Mesendoderm (in vitro differentiated cells): ENCODE measurements around the gene GDAP2.

Experiments
- DNase-seq: peaks from one replicate; pipeline ENCODE4 v3.0.0; 2013
- H2AK5ac ChIP-seq: 2 replicates; pipeline ENCODE4 v1.6.1; 2013; ENCODE audit warnings: low read length, inconsistent platforms
- H2BK120ac ChIP-seq: 2 replicates; pipeline ENCODE4 v1.6.1; 2013; ENCODE audit warnings: low read depth, mild to moderate bottlenecking, low read length, moderate library complexity, mixed read lengths
- H2BK15ac ChIP-seq: replicated peaks from 2 replicates; pipeline ENCODE4 v1.6.1; 2013; ENCODE audit warnings: low read depth, mild to moderate bottlenecking, moderate library complexity
- H2BK5ac ChIP-seq: 2 replicates; pipeline ENCODE4 v1.6.1; 2013; ENCODE audit warnings: low read length, inconsistent platforms
- H3K18ac ChIP-seq: 2 replicates; pipeline ENCODE4 v1.6.1; 2013; ENCODE audit warnings: mild to moderate bottlenecking, low read length, mixed read lengths
- H3K23ac ChIP-seq: one replicate; pipeline ENCODE4 v1.6.1; 2013; ENCODE audit warnings: low read length
- H3K27ac ChIP-seq: 2 replicates; pipeline ENCODE4 v1.5.1; 2013; ENCODE audit warnings: low read depth, mild to moderate bottlenecking, inconsistent platforms, low read length, moderate library complexity
- H3K27me3 ChIP-seq: 2 replicates; pipeline ENCODE4 v1.6.1; 2013; ENCODE audit warnings: low read length, control low read depth, mild to moderate bottlenecking, inconsistent platforms; ENCODE audit not compliant: insufficient read depth, poor library complexity
- H3K36me3 ChIP-seq: 2 replicates; pipeline ENCODE4 v1.6.1; 2013; ENCODE audit warnings: low read length, inconsistent platforms; ENCODE audit not compliant: control insufficient read depth, insufficient read depth
- H3K4ac ChIP-seq: one replicate; pipeline ENCODE4 v1.6.1; 2013; ENCODE audit warnings: low read depth, mild to moderate bottlenecking, low read length, moderate library complexity
- H3K4me1 ChIP-seq: 2 replicates; pipeline ENCODE4 v1.6.1; 2013; ENCODE audit warnings: low read depth, low read length, inconsistent platforms; ENCODE audit not compliant: control insufficient read depth
- H3K4me2 ChIP-seq: 2 replicates; pipeline ENCODE4 v1.6.1; 2013; ENCODE audit warnings: low read length
- H3K4me3 ChIP-seq: 2 replicates; pipeline ENCODE4 v1.5.1; 2013; ENCODE audit warnings: mild to moderate bottlenecking, low read length
- H3K56ac ChIP-seq: one replicate; pipeline ENCODE4 v1.6.1; 2013; ENCODE audit warnings: low read length
- H3K79me1 ChIP-seq: 2 replicates; pipeline ENCODE4 v1.6.1; 2013; ENCODE audit warnings: low read length, inconsistent platforms
- H3K79me2 ChIP-seq: 2 replicates; pipeline ENCODE4 v1.6.1; 2013; ENCODE audit warnings: mild to moderate bottlenecking, low read length; ENCODE audit not compliant: control insufficient read depth, insufficient read depth
- H3K9ac ChIP-seq: 2 replicates; pipeline ENCODE4 v1.6.1; 2013; ENCODE audit warnings: low read length, inconsistent platforms
- H4K5ac ChIP-seq: one replicate; pipeline ENCODE4 v1.6.1; 2013; ENCODE audit warnings: low read length
- H4K8ac ChIP-seq: one replicate; pipeline ENCODE4 v1.6.1; 2013; ENCODE audit warnings: low read depth, mild to moderate bottlenecking, control low read depth, low read length, moderate library complexity
- WGBS: extraction: QIAGEN DNeasy Blood & Tissue Kit; methylation state at CpG from one replicate; pipeline ENCODE4 v1.1.7; 2013; ENCODE audit warnings: low lambda C conversion rate, missing lambda C conversion rate; ENCODE audit not compliant: insufficient coverage; ENCODE audit errors: extremely low coverage; 5-methylcytosine and 5-hydroxymethylcytosine counted together

GDAP2 gene

DNA sequence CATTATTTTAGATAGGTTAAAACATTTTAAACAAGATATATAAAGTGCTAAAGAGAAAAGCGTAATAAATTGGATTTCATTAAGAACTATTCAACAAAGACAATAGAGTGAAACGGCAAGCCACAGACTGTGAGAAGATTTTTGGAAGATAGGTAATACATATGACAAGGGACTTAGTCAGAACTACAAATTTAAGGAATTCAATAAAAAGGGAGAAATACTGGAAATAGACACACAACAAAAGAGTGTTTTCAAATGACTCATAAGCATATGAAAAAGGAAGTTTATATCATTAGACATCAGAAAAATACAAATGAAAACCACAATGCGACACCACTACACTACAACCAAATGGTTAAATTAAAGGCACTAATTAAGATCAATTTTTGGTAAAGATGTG, 90.5 kb downstream of the GDAP2 start:
- no peak overlapping the region for H3K56ac ChIP-seq
- H3K18ac ChIP-seq: no peak overlapping the region
- no peaks in the 10 kb centered on the region for H3K36me3 ChIP-seq
- H3K4me2 ChIP-seq: no peak overlapping the region
- WGBS: no CpG with 5 or more reads among the region's 3 CpGs
- no peak overlapping the region for H4K5ac ChIP-seq
- peaks cover 3% of the 10 kb centered on the region for H3K4me1 ChIP-seq
- no peak overlapping the region for H3K4ac ChIP-seq
- H3K4me3 ChIP-seq: no peak overlapping the region
- H4K8ac ChIP-seq: no peak overlapping the region
- H3K27ac ChIP-seq: no peak overlapping the region
- no peaks in the 10 kb centered on the region for H3K79me2 ChIP-seq
- no peak overlapping the region for H2BK15ac ChIP-seq
- H3K27me3 ChIP-seq: no peaks in the 10 kb centered on the region
- H3K9ac ChIP-seq: no peak overlapping the region
- H3K79me1 ChIP-seq: no peaks in the 10 kb centered on the region
- no peak overlapping the region for H2BK5ac ChIP-seq
- H2BK120ac ChIP-seq: no peak overlapping the region
- DNase-seq: no peak
- H2AK5ac ChIP-seq: no peak overlapping the region
- no peak overlapping the region for H3K23ac ChIP-seq

DNA sequence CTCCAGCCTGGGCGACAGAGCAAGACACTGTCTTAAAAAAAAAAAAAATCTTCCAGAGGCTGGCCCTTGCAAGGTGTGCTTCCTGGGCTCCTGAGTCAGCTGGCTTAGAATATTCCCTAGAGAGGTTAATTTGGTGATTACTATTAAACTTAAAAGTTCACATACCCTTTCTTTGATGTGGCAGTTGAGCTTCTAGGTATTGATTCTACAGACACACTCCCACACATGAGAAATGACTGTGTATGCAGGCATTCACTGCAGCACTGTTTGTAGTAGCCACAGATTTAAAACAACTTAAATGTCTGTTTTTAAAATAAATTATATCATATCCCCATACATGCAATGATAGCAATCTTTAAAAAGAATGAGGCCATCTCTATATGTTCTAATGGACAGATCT, 93.4 kb downstream of the GDAP2 start:
- no peak overlapping the region for H2BK120ac ChIP-seq
- no peak for DNase-seq
- H3K4me2 ChIP-seq: no peak overlapping the region
- no peaks in the 10 kb centered on the region for H3K36me3 ChIP-seq
- no peaks in the 10 kb centered on the region for H3K79me1 ChIP-seq
- WGBS: no CpG with 5 or more reads among the region's 1 CpG
- H3K23ac ChIP-seq: no peak overlapping the region
- H3K4me1 ChIP-seq: no peaks in the 10 kb centered on the region
- no peaks in the 10 kb centered on the region for H3K27me3 ChIP-seq
- H3K79me2 ChIP-seq: no peaks in the 10 kb centered on the region
- H3K56ac ChIP-seq: no peak overlapping the region
- H2BK15ac ChIP-seq: no peak overlapping the region
- no peak overlapping the region for H3K18ac ChIP-seq
- H2BK5ac ChIP-seq: no peak overlapping the region
- H3K4ac ChIP-seq: no peak overlapping the region
- no peak overlapping the region for H2AK5ac ChIP-seq
- H3K27ac ChIP-seq: no peak overlapping the region
- no peak overlapping the region for H4K5ac ChIP-seq
- H3K4me3 ChIP-seq: no peak overlapping the region
- H3K9ac ChIP-seq: no peak overlapping the region
- no peak overlapping the region for H4K8ac ChIP-seq

DNA sequence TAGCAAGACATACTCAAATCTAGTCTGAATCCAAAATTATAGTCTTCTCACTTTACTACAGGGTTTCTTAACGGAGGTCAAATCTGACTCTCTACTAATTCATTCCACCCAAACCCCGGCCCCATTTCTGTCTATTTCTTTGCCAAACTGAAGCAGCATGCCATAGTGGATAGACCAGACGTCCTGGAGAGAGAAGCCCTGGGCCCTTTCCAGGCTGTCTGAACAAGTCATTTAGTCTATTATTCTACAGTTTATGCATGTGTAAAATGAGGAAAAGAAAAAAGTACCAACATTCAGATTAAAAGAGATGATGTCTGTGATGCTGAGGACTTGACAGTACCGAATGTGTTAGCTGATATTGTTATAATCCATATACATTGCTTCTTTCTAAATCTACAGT, 95.0 kb downstream of the GDAP2 start:
- Histone ChIP-seq H2AK5ac (no peak overlapping the region), H3K36me3 (no peaks in the 10 kb centered on the region), H4K5ac (no peak overlapping the region), H3K79me1 (no peaks in the 10 kb centered on the region), H2BK120ac (no peak overlapping the region), H2BK5ac (no peak overlapping the region), H3K27ac (no peak overlapping the region), H4K8ac (no peak overlapping the region), H3K18ac (no peak overlapping the region), H3K9ac (no peak overlapping the region), H3K4me1 (no peaks in the 10 kb centered on the region), H2BK15ac (no peak overlapping the region), H3K23ac (no peak overlapping the region), H3K4ac (no peak overlapping the region), H3K27me3 (no peaks in the 10 kb centered on the region), H3K4me3 (no peak overlapping the region), H3K79me2 (no peaks in the 10 kb centered on the region), H3K56ac (no peak overlapping the region), H3K4me2 (no peak overlapping the region)
- DNase-seq: no peak
- WGBS: no CpG with 5 or more reads among the region's 4 CpGs

DNA sequence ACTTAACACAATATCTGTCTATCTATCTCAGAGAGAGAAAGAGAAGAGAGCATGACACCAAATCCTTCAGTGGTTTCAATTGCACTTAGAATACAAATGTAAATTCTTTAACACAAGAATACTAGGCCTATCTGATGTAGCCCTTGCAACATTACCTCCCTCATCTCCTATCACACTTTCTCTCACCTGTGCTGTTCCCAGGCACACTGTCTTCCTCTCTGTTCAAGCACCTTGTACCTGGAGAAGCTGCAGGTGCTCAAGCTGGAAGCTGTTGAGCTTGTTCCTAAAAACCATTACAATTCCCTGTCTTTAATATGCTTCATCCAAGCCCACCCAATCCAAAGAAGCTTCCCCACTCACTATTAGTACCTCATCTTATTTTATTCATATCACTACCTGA, 97.0 kb downstream of the GDAP2 start:
- H2BK120ac ChIP-seq: no peak overlapping the region
- no peak overlapping the region for H3K4me2 ChIP-seq
- no peak overlapping the region for H2BK5ac ChIP-seq
- DNase-seq: no peak
- H3K18ac ChIP-seq: no peak overlapping the region
- no peaks in the 10 kb centered on the region for H3K4me1 ChIP-seq
- no peaks in the 10 kb centered on the region for H3K79me1 ChIP-seq
- H3K27ac ChIP-seq: no peak overlapping the region
- H4K8ac ChIP-seq: no peak overlapping the region
- no peaks in the 10 kb centered on the region for H3K36me3 ChIP-seq
- no peaks in the 10 kb centered on the region for H3K27me3 ChIP-seq
- no peak overlapping the region for H3K56ac ChIP-seq
- H2AK5ac ChIP-seq: no peak overlapping the region
- H3K4ac ChIP-seq: no peak overlapping the region
- H3K4me3 ChIP-seq: no peak overlapping the region
- no peaks in the 10 kb centered on the region for H3K79me2 ChIP-seq
- H3K9ac ChIP-seq: no peak overlapping the region
- no peak overlapping the region for H2BK15ac ChIP-seq
- no peak overlapping the region for H3K23ac ChIP-seq
- H4K5ac ChIP-seq: no peak overlapping the region

DNA sequence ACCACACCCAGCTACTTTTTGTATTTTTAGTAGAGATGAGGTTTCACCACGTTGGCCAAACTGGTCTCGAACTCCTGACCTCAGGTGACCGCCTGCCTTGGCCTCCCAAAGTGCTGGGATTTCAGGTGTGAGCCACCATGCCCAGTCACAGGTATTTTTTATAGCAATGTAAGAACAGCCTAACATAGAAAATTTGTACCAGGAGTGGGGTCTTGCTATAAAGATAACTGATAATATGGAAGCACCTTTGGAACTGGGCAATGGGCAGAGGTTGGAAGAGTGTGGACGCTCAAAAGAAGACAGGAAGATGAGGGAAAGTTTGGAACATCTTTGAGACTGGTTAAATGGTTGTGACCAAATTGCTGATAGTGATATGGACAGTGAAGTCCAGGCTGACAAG, 99.2 kb downstream of the GDAP2 start:
- Histone ChIP-seq H3K79me1 (no peaks in the 10 kb centered on the region), H3K23ac (no peak overlapping the region), H3K4me3 (no peak overlapping the region), H3K18ac (no peak overlapping the region), H4K5ac (no peak overlapping the region), H3K79me2 (no peaks in the 10 kb centered on the region), H3K27ac (no peak overlapping the region), H4K8ac (no peak overlapping the region), H3K4me1 (no peaks in the 10 kb centered on the region), H3K27me3 (no peaks in the 10 kb centered on the region), H2BK5ac (no peak overlapping the region), H3K36me3 (no peaks in the 10 kb centered on the region), H3K56ac (no peak overlapping the region), H2AK5ac (no peak overlapping the region), H3K9ac (no peak overlapping the region), H3K4ac (no peak overlapping the region), H3K4me2 (no peak overlapping the region), H2BK15ac (no peak overlapping the region), H2BK120ac (no peak overlapping the region)
- WGBS: no CpG with 5 or more reads among the region's 4 CpGs
- DNase-seq: no peak

DNA sequence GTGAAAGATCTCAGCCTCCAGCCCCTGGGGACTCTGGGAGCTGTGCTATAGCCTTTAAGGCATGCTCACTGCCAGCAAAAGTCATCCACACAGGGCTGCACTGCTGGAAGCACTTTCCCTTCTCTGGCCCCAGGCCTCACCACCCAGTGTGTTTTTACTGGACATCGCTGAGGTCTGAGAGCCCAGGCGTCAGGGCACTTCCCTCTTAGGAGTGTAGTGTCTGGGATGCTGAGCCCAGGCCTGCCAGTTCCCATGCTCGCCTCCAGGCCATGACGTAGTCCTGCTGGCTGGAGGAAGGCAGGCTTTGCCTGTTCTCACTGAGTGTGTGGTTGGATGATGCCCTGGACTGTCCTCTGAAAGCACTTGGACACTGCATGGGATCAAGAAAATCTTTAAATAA, 101.2 kb downstream of the GDAP2 start:
- no peaks in the 10 kb centered on the region for H3K4me1 ChIP-seq
- no peaks in the 10 kb centered on the region for H3K79me1 ChIP-seq
- H2BK5ac ChIP-seq: no peak overlapping the region
- no peak overlapping the region for H4K5ac ChIP-seq
- no peaks in the 10 kb centered on the region for H3K79me2 ChIP-seq
- no peaks in the 10 kb centered on the region for H3K27me3 ChIP-seq
- no peak overlapping the region for H3K18ac ChIP-seq
- no peak overlapping the region for H2BK120ac ChIP-seq
- no peak for DNase-seq
- H3K36me3 ChIP-seq: no peaks in the 10 kb centered on the region
- H4K8ac ChIP-seq: no peak overlapping the region
- no peak overlapping the region for H2AK5ac ChIP-seq
- no peak overlapping the region for H3K56ac ChIP-seq
- H3K27ac ChIP-seq: no peak overlapping the region
- no peak overlapping the region for H3K4me2 ChIP-seq
- H3K4ac ChIP-seq: no peak overlapping the region
- H3K23ac ChIP-seq: no peak overlapping the region
- H2BK15ac ChIP-seq: no peak overlapping the region
- H3K9ac ChIP-seq: no peak overlapping the region
- WGBS: no CpG with 5 or more reads among the region's 4 CpGs
- no peak overlapping the region for H3K4me3 ChIP-seq
